GM12864 (cell line): ENCODE measurements around the gene GPR143.

Experiments used
- DNase-seq: peaks from one replicate; pipeline ENCODE4 v3.0.0-alpha.2; 2011; ENCODE audit warnings: low read depth
- H3K4me3 ChIP-seq: 2 replicates; pipeline ENCODE4 v1.5.1; 2011; ENCODE audit warnings: mild to moderate bottlenecking, low read depth, low read length, control low read depth
- TF ChIP-seq, protein P1 (sequence below): IDR thresholded peaks from 2 replicates; pipeline ENCODE4 v1.5.1; 2011; ENCODE audit warnings: low read depth, mild to moderate bottlenecking, moderate library complexity, low read length, control low read depth, inconsistent platforms; ENCODE audit errors: missing control alignments

GPR143 gene

DNA sequence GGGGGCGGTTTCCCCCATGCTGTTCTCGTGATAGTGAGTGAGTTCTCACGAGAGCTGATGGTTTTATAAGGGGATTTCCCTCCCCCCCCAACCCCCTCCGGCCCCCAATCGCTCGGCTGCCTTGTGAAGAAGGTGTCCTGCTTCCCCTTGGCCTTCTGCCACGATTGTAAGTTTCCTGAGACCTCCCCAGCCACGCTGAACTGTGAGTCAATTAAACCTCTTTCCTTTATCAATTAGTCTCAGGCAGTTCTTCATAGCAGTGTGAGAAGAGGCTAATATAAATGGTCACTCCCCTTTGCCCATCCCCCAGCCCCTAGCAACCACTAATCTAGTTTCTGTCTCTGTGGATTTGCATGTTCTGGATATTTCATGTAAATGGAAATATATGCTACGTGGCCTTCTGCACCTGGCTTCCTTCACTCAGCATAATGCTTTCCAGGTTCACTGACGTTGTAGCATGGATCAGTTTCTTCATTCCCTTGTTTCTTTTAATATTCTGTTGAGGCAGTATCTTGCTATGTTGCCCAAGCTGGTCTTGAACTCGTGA is 16.4 kb downstream of the GPR143 start:
- no peak for DNase-seq
- H3K4me3 ChIP-seq, result no peak overlapping the region
- TF ChIP-seq, protein P1, sequence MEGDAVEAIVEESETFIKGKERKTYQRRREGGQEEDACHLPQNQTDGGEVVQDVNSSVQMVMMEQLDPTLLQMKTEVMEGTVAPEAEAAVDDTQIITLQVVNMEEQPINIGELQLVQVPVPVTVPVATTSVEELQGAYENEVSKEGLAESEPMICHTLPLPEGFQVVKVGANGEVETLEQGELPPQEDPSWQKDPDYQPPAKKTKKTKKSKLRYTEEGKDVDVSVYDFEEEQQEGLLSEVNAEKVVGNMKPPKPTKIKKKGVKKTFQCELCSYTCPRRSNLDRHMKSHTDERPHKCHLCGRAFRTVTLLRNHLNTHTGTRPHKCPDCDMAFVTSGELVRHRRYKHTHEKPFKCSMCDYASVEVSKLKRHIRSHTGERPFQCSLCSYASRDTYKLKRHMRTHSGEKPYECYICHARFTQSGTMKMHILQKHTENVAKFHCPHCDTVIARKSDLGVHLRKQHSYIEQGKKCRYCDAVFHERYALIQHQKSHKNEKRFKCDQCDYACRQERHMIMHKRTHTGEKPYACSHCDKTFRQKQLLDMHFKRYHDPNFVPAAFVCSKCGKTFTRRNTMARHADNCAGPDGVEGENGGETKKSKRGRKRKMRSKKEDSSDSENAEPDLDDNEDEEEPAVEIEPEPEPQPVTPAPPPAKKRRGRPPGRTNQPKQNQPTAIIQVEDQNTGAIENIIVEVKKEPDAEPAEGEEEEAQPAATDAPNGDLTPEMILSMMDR, result no peak

DNA sequence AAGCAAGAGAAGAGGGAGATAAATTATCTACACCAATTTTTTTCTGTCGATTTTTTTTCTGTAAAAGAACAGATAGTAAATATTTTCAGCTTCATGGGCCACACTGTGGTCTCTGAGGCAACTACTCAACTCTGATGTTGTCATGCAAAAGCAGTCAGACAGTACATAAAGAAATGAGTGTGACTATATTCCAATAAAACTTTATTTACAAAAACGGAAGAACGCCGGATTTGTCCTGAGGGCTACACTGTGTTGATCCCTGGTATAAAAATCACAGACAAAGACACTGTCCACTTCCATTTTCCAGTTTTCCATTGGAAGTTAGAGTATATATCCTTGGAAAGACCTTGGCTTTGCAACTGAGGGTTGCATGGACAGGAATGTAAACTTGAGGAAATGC is 18.0 kb downstream of the GPR143 start:
- TF ChIP-seq, protein P1, result no peak
- DNase-seq, result no peak
- H3K4me3 ChIP-seq, result no peak overlapping the region

DNA sequence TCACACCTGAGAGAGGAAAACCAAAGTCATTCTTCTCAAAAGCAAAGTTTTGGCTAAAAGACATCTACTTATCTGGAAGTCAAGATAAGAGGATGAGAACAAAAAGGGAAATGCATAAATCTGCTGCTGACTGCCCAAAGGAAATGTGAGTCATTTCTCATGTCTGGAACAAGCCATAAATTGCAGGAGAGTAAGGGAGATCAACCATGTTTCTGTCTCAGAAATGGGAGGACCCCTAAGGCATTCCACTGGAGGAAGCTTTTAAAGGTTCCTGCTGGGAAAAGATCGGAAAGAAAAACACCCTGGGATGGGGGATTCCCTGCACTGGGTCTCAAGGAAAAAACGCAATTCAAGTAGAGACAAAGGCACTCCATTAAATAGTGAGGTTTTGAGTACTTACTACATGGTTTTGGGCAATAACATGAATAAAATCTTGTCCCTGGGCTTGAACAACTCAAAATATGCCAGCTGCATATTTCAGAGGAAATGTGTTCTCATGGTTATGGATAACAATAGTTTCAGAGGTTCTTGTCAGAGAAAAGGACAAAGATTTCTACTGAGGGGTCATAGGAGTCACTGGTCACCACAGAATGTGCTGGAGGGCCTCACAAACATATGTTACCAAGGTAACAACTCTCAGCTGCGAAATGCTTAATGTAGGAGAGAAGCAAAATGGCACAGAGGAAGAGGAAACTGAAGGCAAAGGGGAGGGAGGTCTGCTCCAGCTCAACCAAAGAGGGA is 19.3 kb downstream of the GPR143 start:
- TF ChIP-seq, protein P1, result no peak
- no peak overlapping the region for H3K4me3 ChIP-seq
- no peak for DNase-seq

DNA sequence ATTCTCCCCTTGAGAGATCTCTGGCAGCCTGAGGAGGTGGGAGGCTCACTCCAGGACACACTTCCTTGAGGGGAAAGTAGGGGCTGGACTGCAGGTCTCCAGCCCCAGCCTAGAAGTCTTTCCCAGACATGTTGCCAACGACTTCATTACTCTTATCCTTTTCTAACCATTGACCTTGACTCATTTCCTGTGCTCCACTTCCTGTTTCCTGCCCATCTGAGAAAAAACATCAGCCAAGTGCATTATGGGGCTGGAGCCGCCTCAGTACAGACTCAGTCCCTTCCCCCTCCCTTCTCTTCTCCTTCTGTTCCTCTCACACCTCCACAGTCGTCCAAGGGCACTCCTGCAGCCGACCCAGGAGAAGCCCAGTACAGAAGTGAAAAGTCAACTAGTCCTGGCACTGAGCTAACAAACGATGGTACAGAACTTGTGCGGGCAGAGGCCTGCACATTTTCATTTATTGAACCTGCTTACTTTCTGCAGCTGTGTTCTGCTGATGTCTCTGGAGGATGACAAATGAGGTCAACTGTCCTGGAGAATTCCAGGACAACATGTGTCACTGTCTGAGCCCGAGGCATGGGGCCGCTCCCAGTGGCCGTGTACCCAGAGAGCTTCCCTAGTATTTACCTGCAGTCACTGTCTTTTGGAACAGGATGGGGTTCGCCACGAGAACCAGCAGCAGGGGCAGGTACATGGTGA is 20.1 kb downstream of the GPR143 start:
- TF ChIP-seq, protein P1, result no peak

DNA sequence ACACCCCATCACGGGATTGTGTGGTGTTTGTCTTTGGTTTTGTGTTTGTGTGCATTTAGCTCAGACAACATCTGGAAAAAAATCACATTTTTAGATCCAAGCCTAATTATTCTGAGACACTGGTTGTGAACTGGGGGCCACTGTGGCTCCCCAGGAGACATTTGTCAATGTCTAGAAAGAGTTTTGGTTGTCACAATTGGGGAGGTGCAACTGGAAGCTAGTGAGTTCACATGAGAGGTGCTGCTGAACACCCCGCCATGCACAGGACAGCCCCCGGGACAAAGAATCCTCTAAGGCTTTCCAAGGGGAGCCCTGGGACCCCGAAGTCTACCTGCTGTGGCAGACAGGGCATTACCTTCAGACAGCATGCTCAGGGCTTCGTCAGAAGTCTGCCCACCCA is 26.5 kb downstream of the GPR143 start:
- DNase-seq, result no peak
- TF ChIP-seq, protein P1, result no peak
- H3K4me3 ChIP-seq, result no peak overlapping the region

More for the DNA sequence above, 20.1 kb downstream of the GPR143 start:
- no peak overlapping the region for H3K4me3 ChIP-seq
- DNase-seq, result no peak

DNA sequence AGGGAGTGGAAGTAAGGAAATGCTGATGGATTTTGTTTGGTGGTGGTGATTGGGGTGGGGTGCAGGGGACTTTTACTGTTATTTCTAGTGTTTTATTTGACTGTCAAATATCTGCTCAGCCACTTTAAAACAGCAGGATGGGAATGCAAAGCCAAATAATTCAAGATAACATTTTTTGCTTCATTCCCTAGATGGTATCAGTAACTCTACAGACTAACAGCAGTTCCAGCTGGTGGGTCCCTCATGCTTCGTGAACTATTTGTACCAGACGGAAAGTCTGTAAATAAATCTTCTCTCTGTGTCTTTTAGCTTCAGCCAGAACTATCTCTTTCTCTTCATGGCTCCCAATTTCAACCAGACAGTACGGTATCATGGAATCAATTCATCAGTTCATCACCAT is 27.5 kb downstream of the GPR143 start:
- H3K4me3 ChIP-seq, result no peak overlapping the region
- no peak for DNase-seq
- TF ChIP-seq, protein P1, result no peak
